Measurements from ENCODE around the gene CLCN7.

- TF ChIP-seq CTCF (conservative IDR thresholded peaks at IDR 0.05) (no peak), ZFX (IDR thresholded peaks at IDR 0.05) (no peak)
Measured at GRCh38 chr16:1425616-1426370, 49.0 kb downstream of the CLCN7 start.

Measured in C4-2B (cell line).